HUDEP-2 (cell line): ENCODE results near the gene FAM3D.
"Not testable (repeated sequence)": the region's sequence is repeated elsewhere in the genome, so short reads cannot be mapped to it uniquely, and the experiment has no call there.

Experiments used
- DNase-seq, 76 experiments: peaks; one replicate each; lab custom pipeline; 2025; ENCODE audit not compliant: unreplicated experiment in 76 of 76; lab: John Stamatoyannopoulos, UW

FAM3D gene, protein sequence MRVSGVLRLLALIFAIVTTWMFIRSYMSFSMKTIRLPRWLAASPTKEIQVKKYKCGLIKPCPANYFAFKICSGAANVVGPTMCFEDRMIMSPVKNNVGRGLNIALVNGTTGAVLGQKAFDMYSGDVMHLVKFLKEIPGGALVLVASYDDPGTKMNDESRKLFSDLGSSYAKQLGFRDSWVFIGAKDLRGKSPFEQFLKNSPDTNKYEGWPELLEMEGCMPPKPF

DNA sequence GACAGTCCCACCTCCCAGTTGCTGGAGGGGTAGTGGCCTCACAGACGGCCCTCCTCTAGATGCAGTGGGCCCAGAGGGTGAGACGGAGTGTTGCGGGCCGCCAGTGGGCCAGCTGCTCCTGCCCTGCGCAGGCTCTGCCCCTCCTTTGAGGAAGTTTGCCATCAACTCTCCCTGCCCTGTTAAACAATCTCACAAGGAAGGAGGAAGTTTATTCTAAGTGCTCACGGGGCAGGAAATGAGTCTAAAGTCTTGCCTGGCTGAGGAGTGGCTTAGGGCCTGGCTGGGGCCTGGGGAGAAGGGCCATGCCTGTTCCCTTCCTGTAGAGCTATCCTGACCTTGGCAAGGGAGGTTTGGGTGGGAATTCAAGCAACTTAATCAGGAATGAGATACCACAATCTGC, at the start of gene FAM3D:
Gene FAM3D (minus strand): TSS at position 92 of the 400 bp plus-strand sequence. CDS start 11,211 bp downstream, outside the sequence.
- DNase-seq, result no peak

DNA sequence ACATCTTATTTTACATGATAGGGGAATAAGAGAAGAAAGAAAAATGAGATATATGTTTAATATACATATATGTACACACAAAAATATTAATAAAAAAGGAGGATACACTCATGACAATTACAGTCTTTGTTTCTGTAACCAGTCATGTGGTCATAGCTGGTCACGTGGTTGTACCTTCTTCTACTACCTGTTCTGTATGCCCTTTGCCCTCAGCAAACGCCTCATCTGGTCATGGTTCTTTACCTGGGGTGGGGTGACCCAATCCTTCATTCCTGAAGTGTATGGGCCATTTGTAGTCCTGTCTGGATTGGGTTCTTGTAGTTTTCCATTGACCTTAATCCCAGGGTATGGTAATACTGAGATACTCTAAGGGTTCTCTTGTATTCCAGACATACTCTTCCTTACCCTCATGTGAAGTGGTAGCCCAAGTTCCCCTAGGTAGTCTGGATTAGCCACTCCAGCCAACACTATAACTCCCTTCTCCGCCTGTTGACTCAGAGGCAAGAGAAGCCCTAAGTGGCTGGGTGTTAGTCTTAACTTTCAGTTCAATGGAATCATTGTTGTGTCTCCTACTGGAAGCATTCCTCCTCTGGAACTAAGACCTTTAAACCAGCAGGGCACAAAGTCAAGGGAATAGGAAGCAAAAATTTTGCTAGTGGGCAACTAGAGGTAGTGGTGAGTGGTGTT, 47.3 kb upstream of the FAM3D start:
- no peak for DNase-seq

DNA sequence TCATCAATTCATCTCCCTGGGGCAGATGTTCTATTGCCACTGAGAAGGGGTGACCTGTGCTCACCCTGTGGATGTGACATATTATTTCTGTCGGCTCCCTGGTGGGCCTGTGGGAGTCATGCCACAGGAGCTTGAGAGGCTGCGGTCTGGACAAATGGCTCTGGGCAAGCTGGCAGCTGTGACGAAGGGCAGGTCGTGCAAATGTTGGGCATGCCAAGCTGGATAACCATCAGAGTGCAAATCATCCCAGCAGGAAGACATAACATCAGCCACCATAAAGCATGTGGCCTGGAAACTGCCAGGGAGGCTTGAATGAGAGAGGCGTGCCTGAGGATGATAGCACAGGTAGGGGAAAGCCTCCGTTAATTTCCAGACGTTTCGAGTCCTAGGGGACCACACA, 45.3 kb upstream of the FAM3D start:
- no peak for DNase-seq

DNA sequence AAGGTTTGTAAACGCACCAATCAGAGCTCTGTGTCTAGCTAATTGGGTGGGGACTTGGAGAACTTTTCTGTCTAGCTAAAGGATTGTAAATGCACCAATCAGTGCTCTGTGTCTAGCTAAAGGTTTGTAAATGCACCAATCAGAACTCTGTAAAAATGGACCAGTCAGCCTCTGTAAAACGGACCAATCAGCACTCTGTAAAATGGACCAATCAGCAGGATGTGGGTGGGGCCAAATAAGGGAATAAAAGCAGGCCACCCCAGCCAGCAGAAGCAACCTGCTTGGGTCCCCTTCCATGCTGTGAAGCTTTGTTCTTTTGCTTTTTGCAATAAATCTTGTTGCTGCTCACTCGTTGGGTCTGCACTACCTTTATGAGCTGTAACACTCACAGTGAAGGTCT, 42.4 kb upstream of the FAM3D start:
- not testable (repeated sequence) for DNase-seq

DNA sequence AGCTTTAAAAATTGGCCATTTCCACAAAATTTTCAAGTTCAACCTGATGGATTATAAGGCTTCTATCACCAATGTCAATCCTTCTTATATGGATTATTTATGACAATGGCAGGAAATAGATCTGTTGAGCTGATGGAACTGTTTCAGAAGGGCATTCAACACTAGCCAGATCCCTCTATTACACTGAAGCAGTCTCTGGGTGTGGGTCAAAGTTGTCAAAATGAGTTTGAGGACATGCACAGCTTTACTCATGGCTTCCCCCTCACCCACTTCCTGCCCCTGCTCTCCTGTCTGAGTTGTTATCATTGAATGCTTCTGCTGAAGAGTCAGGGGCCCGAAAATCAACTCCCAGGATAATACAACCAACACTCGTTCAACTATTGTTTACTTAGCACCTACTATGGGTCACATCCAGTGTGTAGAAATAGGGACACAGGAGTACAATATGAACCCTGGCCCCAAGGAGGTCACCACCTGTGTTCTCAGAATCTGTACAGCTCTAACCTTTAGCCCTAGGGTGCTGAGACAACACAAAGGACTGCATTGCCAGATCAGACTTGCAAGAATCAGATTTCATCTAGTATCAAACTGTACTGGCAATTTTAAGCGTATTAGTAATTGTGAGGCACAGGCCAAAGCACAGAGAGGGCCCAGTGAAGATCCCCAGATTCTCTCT, 41.7 kb upstream of the FAM3D start:
- no peak for DNase-seq

DNA sequence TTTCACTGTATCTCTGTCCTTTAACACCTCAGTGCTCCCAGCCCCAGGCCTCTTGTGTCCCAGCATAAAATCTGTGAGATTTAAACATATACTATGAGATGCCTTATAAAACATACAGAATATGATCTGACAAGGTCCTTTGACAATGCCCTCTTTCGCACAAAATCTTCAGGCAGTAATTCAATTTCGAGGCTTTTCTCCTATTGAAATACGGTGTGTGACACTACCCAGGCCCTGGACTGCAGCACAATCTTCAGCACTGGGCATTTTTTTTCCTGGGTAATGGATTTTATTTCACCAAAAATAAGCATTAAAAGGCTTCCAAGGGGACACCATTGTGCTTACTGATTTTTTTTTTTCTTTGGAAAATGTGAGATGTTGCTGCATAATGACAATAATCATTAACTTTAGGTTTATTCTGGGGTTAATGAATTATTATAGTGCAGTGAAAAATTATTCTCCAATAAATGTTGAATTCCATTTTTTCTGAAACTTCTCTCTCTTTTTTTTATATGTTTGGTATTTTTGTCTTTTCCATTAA, 40.9 kb upstream of the FAM3D start:
- no peak for DNase-seq

DNA sequence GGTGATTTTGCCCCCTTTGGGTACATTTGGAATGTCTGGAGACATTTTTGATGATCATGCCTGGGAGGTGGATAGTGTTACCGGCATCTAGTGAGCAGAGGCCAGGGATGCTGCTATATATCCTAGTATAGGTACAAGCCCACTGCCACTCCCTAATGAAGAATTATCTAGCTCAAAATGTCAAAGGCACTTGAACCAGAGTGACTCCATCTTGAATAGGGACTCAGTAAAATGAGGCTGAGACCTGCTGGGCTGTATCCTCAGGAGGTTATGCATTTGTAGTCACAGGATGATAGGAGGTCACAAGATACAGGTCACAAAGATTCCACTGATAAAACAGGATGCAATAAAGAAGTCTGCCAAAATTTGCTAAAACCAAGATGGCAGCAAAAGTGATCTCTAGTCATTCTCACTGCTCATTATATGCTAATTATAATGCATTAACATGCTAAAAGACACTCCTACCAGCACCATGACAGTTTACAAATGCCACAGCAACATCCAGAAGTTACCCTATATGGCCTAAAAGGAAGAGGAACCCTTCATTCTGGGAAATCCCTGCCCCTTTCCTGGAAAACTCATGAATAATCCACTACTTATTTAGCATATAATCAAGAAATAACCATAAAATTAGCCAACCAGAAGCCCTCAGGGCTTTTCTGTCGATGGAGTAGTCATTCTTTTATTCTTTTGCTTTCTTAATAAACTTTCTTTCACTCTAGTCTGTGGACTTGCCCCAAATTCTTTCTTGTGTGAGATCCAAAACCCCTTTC, 40.0 kb upstream of the FAM3D start:
- DNase-seq, result no peak

DNA sequence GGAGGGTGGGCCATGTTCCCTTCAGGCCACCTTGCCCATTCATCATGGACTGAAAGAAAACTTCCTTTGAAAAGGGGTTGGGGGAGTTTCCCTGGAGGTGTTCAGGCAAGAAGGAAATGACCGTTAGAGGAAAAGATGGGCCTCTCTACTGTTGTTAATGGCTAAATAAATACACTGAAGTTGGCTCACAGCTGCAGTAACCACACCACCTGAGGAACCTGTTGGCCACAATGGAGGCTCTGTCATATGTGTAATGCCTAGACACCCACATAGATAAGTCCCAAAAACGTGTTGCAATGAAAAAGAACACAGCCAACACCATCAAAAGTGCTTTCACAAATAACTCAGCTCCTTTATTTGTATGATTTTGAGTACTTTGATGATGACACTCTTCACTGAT, 38.2 kb upstream of the FAM3D start:
- DNase-seq, result no peak

DNA sequence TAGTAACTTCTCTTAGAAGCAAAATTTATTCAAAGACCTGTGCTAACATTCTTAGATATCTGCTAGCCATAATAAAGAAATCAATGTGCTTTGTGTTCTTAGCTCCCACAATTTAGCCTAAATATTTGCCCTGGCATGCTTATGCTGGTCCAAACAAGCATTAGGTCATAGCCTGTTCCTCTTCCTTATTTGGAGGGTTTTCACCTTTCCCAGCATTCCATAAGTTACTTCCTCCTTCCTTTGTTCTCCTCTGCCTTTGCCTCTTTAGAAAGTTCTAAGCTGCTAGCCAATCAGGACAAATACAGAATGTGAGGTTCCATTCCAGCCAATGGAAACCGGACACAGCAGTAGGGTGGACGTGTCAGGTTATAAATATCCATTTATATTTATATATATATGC, 37.7 kb upstream of the FAM3D start:
- not testable (repeated sequence) for DNase-seq

DNA sequence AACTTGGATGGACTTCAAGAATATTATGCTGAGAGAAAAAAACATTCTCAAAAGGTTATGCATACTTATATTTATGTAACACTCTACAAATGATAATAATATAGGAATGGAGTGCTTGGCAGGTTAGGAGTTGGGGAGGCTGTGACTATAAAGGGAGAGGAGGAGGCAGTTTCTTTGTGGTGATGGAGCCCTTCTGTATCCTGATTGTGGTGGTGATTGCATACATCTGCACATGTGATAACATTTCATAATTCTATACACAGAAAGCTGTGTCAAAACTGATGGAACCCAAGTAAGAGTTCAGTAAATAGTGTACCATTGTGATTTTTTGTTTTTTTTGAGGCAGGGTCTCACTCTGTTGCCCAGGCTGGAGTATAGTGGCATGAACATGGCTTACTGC, 31.7 kb upstream of the FAM3D start:
- no peak for DNase-seq

DNA sequence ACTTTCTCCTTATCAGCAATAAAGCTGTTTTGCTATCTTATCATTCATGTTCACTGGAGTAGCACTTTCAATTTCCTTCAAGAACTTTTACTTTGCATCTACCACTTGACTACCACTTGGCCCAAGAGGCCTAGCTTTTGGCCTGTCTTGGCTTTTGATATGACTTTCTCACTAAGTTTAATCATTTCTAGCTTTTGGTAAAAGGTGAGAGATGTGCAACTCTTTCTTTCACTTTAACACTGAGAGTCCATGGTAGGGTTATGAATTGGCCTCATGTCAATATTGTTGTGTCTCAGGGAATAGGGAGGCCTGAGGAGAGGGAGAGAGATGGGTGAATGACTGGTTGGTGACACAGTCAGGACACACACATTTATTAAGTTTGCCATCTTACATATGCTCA, 31.0 kb upstream of the FAM3D start:
- no peak for DNase-seq

DNA sequence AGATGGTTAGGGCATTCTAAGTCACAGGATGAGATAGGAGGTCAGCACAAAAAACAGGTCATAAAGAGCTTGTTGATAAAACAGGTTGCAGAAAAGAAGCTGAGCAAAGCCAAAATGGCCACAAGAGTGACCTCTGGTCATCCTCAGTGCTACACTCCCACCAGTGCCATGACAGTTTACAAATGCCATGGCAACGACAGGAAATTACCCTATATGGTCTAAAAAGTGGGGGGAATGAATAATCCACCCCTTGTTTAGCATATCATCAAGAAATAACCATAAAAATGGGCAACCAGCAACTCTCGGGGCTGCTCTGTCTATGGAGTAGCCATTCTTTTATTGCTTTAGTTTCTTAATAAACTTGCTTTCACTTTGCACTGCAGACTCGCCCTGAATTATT, 30.2 kb upstream of the FAM3D start:
- not testable (repeated sequence) for DNase-seq

DNA sequence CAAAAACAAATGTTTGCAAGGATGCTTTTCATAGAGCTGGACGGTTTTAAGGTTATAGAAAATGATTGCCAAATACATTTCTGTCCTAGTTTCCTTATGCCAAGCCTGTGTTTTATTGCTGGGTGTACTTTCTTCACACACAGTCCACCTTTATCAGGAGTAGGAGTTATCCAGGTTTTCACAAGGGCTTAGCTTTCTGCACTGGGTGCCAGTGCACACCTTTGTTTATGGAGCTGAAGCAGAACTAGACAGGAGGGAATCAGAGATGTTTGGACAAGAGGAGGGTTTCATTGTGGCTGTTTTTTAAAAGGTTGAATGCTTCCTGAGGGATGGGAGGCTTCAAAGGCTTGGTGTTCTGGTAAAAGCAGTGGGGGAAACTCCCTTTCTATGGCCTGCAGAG, 29.5 kb upstream of the FAM3D start:
- no peak for DNase-seq

DNA sequence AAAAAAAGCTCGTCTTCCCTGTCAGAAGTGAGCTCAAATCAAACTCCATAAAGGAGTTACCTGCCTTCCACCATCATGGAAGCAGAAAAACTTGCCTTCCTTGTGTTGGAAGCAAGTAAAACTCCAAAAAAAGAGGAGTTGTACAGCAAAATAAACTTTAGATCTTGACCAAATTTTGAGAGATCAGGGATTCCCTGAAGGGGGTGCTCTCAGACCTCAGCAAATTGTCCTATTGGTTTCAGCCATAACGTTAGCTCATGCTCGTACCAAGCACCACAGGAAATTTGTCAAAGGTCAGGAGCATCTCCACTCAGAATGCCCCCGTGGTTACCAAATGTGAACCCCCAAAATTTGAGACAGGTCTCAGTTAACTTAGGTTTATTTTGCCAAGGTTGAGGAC, 28.7 kb upstream of the FAM3D start:
- peak in 1 of 76 experiments; percentile 4 for DNase-seq

DNA sequence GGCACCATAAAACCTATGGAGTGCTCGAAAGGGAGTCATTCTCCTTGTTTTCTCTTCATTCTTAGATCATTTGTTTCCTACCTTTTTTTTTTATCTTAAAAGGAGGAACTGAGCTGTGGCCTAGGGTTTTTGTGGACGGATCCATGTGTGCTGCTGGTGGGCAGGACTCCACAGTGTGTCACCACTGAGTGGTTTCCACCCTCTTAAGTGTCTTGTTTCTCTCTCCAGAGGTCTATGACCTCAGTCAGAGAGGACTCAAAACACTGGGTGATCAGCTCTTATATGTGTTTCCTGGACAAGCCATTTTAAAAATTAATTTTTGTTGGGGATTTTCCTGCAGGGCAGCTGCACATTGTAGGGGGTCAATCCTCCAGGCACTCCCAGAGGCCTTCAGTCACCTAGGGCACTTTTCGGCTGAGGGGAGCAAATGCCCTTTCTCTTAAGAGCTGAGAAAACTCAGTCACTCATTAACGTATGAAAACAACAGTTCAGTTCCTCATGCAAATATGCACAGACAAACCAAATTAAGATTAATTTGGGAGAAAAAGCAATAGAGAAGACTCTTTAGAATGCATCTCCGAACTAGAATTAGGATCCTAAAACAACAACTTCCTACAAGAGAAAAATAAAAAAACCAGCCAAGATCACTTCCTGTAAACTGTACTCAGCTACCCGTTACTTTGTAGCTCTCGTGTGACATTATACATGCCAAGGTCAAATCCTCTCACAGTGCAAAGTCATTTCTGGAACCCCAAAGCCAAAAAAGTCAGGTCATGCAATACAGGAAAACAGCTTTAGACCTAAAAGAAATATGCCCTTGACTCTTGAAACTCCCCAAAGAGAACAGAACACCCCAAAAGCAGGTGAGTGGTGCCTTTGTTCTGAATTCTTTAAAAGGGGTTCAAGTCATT, 27.6 kb upstream of the FAM3D start:
- DNase-seq, result no peak

DNA sequence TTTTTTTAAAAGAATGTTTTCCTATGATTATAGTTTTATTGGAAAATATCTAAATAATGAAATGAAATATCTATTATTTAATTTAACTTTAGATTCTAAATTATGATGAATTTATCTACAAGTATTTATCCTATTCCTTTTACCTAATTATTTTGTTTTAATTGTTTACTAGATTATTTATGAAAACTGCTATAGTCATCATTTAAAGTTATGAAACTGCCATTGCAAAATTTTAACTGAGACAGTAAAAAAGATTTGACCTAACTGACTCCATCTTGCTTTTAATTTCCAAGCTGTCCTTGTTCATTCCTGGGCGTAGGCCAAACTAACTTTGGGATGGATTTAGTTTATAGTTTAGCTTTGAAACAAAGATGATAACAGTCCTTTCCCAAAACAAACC, 25.9 kb upstream of the FAM3D start:
- no peak for DNase-seq

DNA sequence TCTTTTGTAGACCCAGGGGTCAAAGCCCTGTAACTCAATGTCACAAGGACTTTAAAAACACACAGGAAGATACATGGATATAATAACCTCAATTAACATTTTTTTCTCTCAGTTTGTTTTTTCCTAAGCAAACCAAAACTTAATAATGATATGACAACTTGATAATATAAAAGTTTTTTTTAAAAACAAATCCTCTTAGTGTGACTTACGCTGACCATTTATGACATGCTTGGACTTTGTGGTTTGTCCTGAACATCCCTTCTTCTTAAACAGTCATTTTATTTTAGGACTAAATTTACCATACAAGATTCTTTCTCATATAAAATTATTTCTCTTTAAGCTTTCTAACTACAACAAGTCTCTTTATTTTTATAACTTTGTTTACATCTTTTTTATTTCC, 25.4 kb upstream of the FAM3D start:
- peak in 1 of 76 experiments; percentile 14 for DNase-seq

DNA sequence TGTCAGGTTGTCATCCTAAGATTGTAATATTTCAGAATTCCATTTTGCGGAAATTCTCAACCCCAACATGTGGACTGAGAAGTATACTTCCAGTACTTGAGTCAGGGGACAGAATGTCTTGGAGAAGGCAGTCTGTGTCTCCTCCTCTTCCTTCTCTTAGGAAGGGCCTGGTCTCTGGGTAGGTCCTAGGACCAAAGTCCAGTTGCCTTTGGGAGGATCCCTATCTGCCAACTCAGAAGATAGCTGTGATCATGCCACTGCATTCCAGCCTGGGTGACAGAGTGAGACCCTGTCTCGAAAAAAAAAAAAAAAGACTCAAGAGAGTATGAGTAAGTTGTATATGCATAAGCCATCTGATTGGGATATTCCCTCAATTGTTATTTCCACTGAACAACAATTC, 23.9 kb upstream of the FAM3D start:
- no peak for DNase-seq

DNA sequence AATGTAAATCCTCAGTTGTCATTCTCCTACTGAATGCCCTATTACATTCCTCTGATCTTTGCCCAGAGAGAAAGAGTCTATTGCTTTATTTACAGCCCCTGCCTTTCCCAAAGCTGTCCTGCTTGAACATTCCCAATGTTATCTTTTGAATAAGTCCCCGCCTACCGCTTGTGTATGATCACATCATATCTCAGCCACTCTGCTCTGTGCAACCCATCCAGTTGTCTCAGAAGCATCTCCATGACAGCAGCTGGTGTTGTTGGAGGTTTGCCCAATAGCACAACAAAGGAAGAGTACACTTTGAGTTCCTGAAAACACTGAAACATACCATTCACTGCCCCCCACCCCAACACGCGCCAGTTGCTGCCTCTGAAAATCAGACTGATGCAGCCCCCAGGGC, 22.0 kb upstream of the FAM3D start:
- DNase-seq, result no peak

DNA sequence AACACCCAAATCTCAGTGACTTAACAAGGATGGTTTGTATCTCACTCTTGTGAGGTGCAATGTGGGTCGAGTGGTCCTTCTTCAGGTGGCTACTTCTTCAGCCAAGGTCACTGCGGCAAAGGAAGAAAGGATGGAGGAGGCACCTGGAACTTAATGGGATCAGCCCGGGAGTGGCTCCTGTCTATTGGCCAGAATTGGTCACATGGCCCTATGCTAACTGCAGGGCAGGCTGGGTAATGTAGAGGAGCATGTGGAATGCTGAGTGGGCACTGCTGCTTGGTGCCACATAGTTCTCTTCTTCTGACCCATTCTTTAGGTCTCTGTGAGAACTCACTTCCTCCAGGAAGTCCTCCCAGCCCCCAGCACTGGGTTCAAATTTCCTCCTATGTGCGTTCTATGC, 20.3 kb upstream of the FAM3D start:
- no peak for DNase-seq
